OCI-LY3 (cell line): Measurements from ENCODE around the gene SH2D3C.

ENCODE experiments used
- H2AFZ ChIP-seq: fragments of 200-600, 300-600 bp; shearing (Covaris generic); 2 replicates; pipeline ENCODE4 v1.6.0; 2014; ENCODE audit warnings: antibody characterized with exemption, low read depth, low read length
- H3K27ac ChIP-seq: fragments of 200-600, 300-600 bp; sonication (generic); 2 replicates; pipeline ENCODE4 v1.5.1; 2014; ENCODE audit warnings: mild to moderate bottlenecking, low read length, moderate library complexity, mixed read lengths
- H3K27me3 ChIP-seq: fragments of 200-600, 300-600 bp; sonication (generic); 2 replicates; pipeline ENCODE4 v1.6.1; 2014; ENCODE audit warnings: low read depth, low read length, mixed read lengths
- H3K36me3 ChIP-seq: fragments of 200-600, 300-600 bp; sonication (generic); replicated peaks from 2 replicates; pipeline ENCODE3; 2014; ENCODE audit warnings: low read depth, low read length, mixed read lengths
- H3K4me1 ChIP-seq: fragments of 300-600, 200-600 bp; sonication (generic); 2 replicates; pipeline ENCODE4 v1.6.1; 2014; ENCODE audit warnings: low read length, mixed read lengths
- H3K4me2 ChIP-seq: fragments of 200-600, 300-600 bp; sonication (generic); 2 replicates; pipeline ENCODE4 v1.6.1; 2014; ENCODE audit warnings: low read length, mixed read lengths
- H3K4me3 ChIP-seq: fragments of 300-600, 200-600 bp; sonication (generic); 2 replicates; pipeline ENCODE4 v1.5.1; 2014; ENCODE audit warnings: antibody characterized with exemption, mild to moderate bottlenecking, low read length, moderate library complexity
- H3K79me2 ChIP-seq: fragments of 300-600, 200-600 bp; shearing (Covaris generic); 2 replicates; pipeline ENCODE4 v1.6.1; 2014; ENCODE audit warnings: mild to moderate bottlenecking, low read length, mixed read lengths
- H3K9ac ChIP-seq: fragments of 300-600, 200-600 bp; shearing (Covaris generic); 2 replicates; pipeline ENCODE4 v1.6.0; 2014; ENCODE audit warnings: mild to moderate bottlenecking, low read length, moderate library complexity
- H3K9me3 ChIP-seq: fragments of 200-600, 300-600 bp; shearing (Covaris generic); 2 replicates; pipeline ENCODE4 v1.6.1; 2014; ENCODE audit warnings: low read length, mixed read lengths; ENCODE audit not compliant: insufficient read depth
- H4K20me1 ChIP-seq: fragments of 200-600, 300-600 bp; sonication (generic); 2 replicates; pipeline ENCODE4 v1.6.1; 2016; ENCODE audit warnings: low read length, mixed read lengths; ENCODE audit not compliant: insufficient read depth
- EZH2phosphoT487 ChIP-seq: fragments of 200-600 bp; shearing (Covaris generic); IDR thresholded peaks from 2 replicates; pipeline ENCODE4 v1.6.1; 2018; ENCODE audit warnings: antibody characterized with exemption, mixed run types, low read depth
- TF ChIP-seq, protein P1 (sequence below): fragments of 200-600, 300-600 bp; sonication (generic); IDR thresholded peaks from 2 replicates; pipeline ENCODE4 v1.5.1; 2014; ENCODE audit warnings: antibody characterized with exemption, low read length, low read depth

SH2D3C gene

DNA sequence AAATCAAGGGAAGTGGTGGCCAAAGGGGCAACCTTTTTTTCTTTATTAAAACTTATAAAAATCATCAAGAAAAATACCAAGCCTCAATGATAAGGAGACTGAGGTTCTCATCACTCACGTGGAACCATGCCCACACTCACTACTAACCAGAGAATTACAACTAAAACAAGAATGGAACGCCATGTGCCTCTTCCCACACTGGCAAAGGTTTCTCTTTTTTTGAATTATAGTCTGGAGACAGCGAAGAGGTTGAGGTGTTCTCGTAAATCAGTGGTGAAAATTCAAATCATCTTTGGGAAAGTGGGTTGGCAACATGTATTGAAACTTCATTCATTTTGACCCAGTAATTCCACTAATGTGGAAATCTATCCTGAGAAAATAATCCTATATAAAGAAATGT is 43.6 kb upstream of the SH2D3C start:
- Histone ChIP-seq H3K4me3 (no peak overlapping the region), H3K27me3 (0 out of 2 replicates have a peak, but pooled peaks cover 3% of the 10 kb centered on the region), H3K4me1 (no peaks in the 10 kb centered on the region), H3K27ac (no peak overlapping the region), H3K79me2 (no peaks in the 10 kb centered on the region), H3K9ac (no peak overlapping the region), H3K4me2 (no peak overlapping the region), H4K20me1 (no peaks in the 10 kb centered on the region), H2AFZ (no peak overlapping the region), H3K36me3 (no peaks in the 10 kb centered on the region), H3K9me3 (no peaks in the 10 kb centered on the region)
- TF ChIP-seq, protein P1, sequence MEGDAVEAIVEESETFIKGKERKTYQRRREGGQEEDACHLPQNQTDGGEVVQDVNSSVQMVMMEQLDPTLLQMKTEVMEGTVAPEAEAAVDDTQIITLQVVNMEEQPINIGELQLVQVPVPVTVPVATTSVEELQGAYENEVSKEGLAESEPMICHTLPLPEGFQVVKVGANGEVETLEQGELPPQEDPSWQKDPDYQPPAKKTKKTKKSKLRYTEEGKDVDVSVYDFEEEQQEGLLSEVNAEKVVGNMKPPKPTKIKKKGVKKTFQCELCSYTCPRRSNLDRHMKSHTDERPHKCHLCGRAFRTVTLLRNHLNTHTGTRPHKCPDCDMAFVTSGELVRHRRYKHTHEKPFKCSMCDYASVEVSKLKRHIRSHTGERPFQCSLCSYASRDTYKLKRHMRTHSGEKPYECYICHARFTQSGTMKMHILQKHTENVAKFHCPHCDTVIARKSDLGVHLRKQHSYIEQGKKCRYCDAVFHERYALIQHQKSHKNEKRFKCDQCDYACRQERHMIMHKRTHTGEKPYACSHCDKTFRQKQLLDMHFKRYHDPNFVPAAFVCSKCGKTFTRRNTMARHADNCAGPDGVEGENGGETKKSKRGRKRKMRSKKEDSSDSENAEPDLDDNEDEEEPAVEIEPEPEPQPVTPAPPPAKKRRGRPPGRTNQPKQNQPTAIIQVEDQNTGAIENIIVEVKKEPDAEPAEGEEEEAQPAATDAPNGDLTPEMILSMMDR = no peak
- no peak for TF ChIP-seq EZH2phosphoT487

DNA sequence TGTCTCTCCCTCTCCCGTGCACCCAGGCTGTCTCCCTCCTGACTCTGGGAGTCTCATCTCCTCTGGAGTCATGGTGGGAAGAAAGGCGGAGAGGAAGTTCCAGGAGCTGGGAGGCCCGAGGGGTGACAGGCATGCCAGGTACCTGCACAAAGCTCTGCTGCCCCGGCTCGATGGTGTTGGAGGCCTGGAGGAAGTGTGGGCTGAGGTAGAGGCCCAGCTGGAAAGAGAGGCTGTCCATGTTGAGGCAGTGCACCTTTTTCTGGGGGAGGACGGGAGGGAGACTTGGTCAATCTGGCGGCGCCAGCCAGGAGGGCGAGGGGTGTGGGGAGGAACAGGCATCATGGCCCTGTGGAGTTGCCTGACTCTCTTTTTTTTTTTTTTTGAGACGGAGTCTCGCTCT is 40.1 kb upstream of the SH2D3C start:
- Histone ChIP-seq H3K27ac (no peak overlapping the region), H3K36me3 (peaks cover 12% of the 10 kb centered on the region)

DNA sequence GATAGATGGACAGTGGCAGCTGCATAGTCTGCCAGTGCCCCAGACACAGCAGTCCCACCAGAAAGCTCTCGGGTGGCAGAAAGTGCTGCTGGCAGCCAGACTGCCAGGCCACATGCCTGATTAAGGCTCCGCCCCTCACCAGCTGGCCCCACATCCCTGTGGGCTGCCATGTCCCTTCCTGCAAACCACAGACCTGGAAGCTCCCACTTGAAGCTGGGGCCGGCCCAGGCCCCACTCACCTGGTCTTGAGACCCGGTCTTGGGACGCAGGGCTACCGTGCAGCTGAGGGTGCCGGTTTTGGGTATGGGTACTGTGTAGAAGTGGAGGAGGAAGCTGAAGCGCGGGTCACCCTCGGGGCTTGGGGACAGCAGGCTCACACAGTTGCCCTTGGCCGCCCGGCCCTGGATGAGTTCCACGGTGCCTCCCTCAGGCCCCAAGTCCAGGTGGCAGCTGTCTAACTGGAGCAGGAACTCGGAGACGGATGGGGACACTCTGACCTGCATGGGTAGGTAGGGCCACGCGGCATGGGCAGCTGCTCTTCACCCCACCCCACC is 39.5 kb upstream of the SH2D3C start:
- Histone ChIP-seq H3K4me1 (no peaks in the 10 kb centered on the region), H3K36me3 (peaks cover 16% of the 10 kb centered on the region), H3K9me3 (no peaks in the 10 kb centered on the region), H3K4me3 (no peak overlapping the region), H4K20me1 (no peaks in the 10 kb centered on the region), H2AFZ (no peak overlapping the region), H3K4me2 (no peak overlapping the region), H3K27me3 (no peaks in the 10 kb centered on the region), H3K27ac (no peak overlapping the region), H3K9ac (no peak overlapping the region), H3K79me2 (no peaks in the 10 kb centered on the region)
- no peak for TF ChIP-seq EZH2phosphoT487
- TF ChIP-seq, protein P1 = no peak

More for the DNA sequence above, 40.1 kb upstream of the SH2D3C start:
- no peak overlapping the region for H3K9ac ChIP-seq
- H3K79me2 ChIP-seq = no peaks in the 10 kb centered on the region
- H3K4me3 ChIP-seq = no peak overlapping the region
- TF ChIP-seq, protein P1 = no peak
- TF ChIP-seq EZH2phosphoT487 = no peak
- H3K4me1 ChIP-seq = no peaks in the 10 kb centered on the region
- H4K20me1 ChIP-seq = no peaks in the 10 kb centered on the region
- H3K27me3 ChIP-seq = no peaks in the 10 kb centered on the region
- no peak overlapping the region for H2AFZ ChIP-seq
- H3K4me2 ChIP-seq = no peak overlapping the region
- H3K9me3 ChIP-seq = no peaks in the 10 kb centered on the region

DNA sequence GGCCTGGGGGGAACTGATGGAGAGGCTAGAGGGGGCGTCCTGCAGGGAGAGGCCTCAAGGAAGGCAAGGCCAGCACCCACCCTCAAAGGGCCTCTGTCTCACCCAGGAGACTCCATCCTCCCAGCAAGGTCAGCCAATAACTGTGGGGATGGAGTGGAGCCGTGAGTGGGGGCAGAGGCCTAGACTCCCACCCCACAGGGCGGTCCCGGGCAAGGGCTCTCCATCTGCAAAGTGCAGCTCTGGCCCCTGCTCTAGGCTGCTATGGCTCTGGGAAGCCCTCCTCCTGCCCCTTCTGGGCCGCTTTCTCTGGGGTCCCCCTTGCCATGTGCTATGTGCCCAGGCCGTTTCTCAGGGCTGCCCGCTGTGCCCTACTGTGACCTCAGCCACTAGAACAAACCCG is 38.3 kb upstream of the SH2D3C start:
- Histone ChIP-seq H3K4me2 (no peak overlapping the region), H2AFZ (no peak overlapping the region), H3K4me1 (no peaks in the 10 kb centered on the region), H3K27me3 (no peaks in the 10 kb centered on the region), H3K79me2 (no peaks in the 10 kb centered on the region), H4K20me1 (no peaks in the 10 kb centered on the region), H3K9ac (no peak overlapping the region), H3K27ac (no peak overlapping the region), H3K4me3 (no peak overlapping the region), H3K36me3 (peaks cover 19% of the 10 kb centered on the region), H3K9me3 (no peaks in the 10 kb centered on the region)
- TF ChIP-seq, protein P1 = no peak
- TF ChIP-seq EZH2phosphoT487 = no peak
